HG03097 (cell line): ENCODE results near the gene TUBE1.
A peak's percentile ranks its signal among the peaks of the same experiment; 100 is the strongest.
"Not testable (repeated sequence)": the region's sequence is repeated elsewhere in the genome, so short reads cannot be mapped to it uniquely, and the experiment has no call there.

Experiments
- ATAC-seq: cut with Tn5 transposase; IDR thresholded peaks from one replicate; pipeline ENCODE4 v1.9.1; 2021; ENCODE audit not compliant: unreplicated experiment, low FRiP score

The TUBE1 gene

GRCh38 chr6:112087136-112087911 lies at the start of gene TUBE1, which contains the start of gene FAM229B:
Gene TUBE1, minus strand, starts transcription at chr6:112087482. Its CDS starts 48 bp downstream, at chr6:112087434.
Gene FAM229B, plus strand, starts transcription at chr6:112087591. Its CDS starts 11,693 bp downstream, at chr6:112099284.
- ATAC-seq, result peak; percentile 98

- no peak for ATAC-seq
Observed at GRCh38 chr6:112130878-112131277, 43.6 kb upstream of the TUBE1 start.

- ATAC-seq, result no peak
Observed at GRCh38 chr6:112128208-112128607, 40.9 kb upstream of the TUBE1 start.

- ATAC-seq, result no peak
Observed at GRCh38 chr6:112123982-112124381, 36.7 kb upstream of the TUBE1 start.

- ATAC-seq, result no peak
Observed at GRCh38 chr6:112122756-112123155, 35.5 kb upstream of the TUBE1 start.

GRCh38 chr6:112118034-112118433 lies 30.8 kb upstream of the TUBE1 start:
- no peak for ATAC-seq

GRCh38 chr6:112117554-112117953 lies 30.3 kb upstream of the TUBE1 start:
- no peak for ATAC-seq

- no peak for ATAC-seq
Observed at GRCh38 chr6:112116221-112116620, 28.9 kb upstream of the TUBE1 start.

GRCh38 chr6:112114577-112115223 lies 27.4 kb upstream of the TUBE1 start:
- no peak for ATAC-seq

- no peak for ATAC-seq
Observed at GRCh38 chr6:112113918-112114317, 26.6 kb upstream of the TUBE1 start.

GRCh38 chr6:112113431-112113830 lies 26.1 kb upstream of the TUBE1 start:
- no peak for ATAC-seq

GRCh38 chr6:112109262-112109661 lies 22.0 kb upstream of the TUBE1 start:
- no peak for ATAC-seq

- no peak for ATAC-seq
Observed at GRCh38 chr6:112106562-112106961, 19.3 kb upstream of the TUBE1 start.

- ATAC-seq, result not testable (repeated sequence)
Observed at GRCh38 chr6:112106026-112106425, 18.7 kb upstream of the TUBE1 start.

- no peak for ATAC-seq
Observed at GRCh38 chr6:112100561-112100960, 13.3 kb upstream of the TUBE1 start.

GRCh38 chr6:112096901-112097300 lies 9.6 kb upstream of the TUBE1 start:
- ATAC-seq, result no peak

GRCh38 chr6:112087916-112088315 lies 634 bp upstream of the TUBE1 start:
- ATAC-seq, result no peak

- ATAC-seq, result no peak
Observed at GRCh38 chr6:112086744-112087135, 542 bp downstream of the TUBE1 start.

GRCh38 chr6:112085286-112086065 lies 1.8 kb downstream of the TUBE1 start:
- ATAC-seq, result no peak

- ATAC-seq, result no peak
Observed at GRCh38 chr6:112081569-112081968, 5.7 kb downstream of the TUBE1 start.

GRCh38 chr6:112066606-112067005 lies 20.7 kb downstream of the TUBE1 start:
- ATAC-seq, result no peak
